Esophagus muscularis mucosa (tissue), 4 donors: ENCODE data around the gene NTM. TPM values are rescaled to one million over a fixed set of nuclear protein-coding genes. Genes with fewer than 3 reads are reported as not detected.
A peak's percentile ranks its signal among the peaks of the same experiment; 100 is the strongest.

Source experiments
- DNase-seq: peaks from one replicate; pipeline ENCODE4 v3.0.0-alpha.2; 2017; ENCODE audit errors: extremely low spot score
- H3K27ac ChIP-seq, 4 donors: fragments of 200-600 bp; sonication (generic); replicated peaks in 1 of 4; 1 replicate in 3 of 4; 2 replicates in 1 of 4; pipeline ENCODE4 v1.5.1; 2016 to 2019; ENCODE audit warnings: mild to moderate bottlenecking in 1 of 4
- H3K27me3 ChIP-seq, 4 donors: fragments of 200-600 bp; sonication (generic); one replicate each; pipeline versions ENCODE4 v1.5.1 to v1.6.0; 2016 to 2019
- H3K36me3 ChIP-seq, 4 donors: fragments of 200-600 bp; sonication (generic); one replicate each; pipeline ENCODE4 v1.5.1; 2016 to 2019
- H3K4me1 ChIP-seq, 4 donors: fragments of 200-600 bp; sonication (generic); one replicate each; pipeline ENCODE4 v1.5.1; 2016 to 2019
- H3K4me3 ChIP-seq, 4 donors: fragments of 200-600 bp; sonication (generic); 1 replicate in 2 of 4; 2 replicates in 2 of 4; pipeline ENCODE4 v1.5.1; 2016 to 2019; ENCODE audit warnings: mild to moderate bottlenecking in 4 of 4, moderate library complexity in 1 of 4
- H3K9me3 ChIP-seq, 4 donors: fragments of 200-600 bp; sonication (generic); 1 replicate in 3 of 4; 2 replicates in 1 of 4; pipeline ENCODE4 v1.5.1; 2016 to 2019
- CTCF ChIP-seq, 3 experiments: fragments of 200-600 bp in 2 of 3; fragments of 450-650 bp in 1 of 3; sonication (generic) in 2 of 3; IDR thresholded peaks; one replicate each; pipeline ENCODE4 v1.5.1; 2017 to 2019; ENCODE audit warnings: antibody characterized with exemption in 3 of 3, mild to moderate bottlenecking in 2 of 3, moderate library complexity in 1 of 3
- EP300 ChIP-seq: sonication (generic); formaldehyde crosslinking; IDR thresholded peaks from one replicate; pipeline ENCODE4 v1.6.1; 2017; ENCODE audit warnings: antibody characterized with exemption
- POLR2A ChIP-seq: fragments of 450-650 bp; IDR thresholded peaks from one replicate; pipeline ENCODE4 v1.6.1; 2017; ENCODE audit warnings: antibody characterized with exemption, moderate library complexity, mild to moderate bottlenecking, low read depth
- POLR2AphosphoS5 ChIP-seq, 2 donors: sonication (generic); formaldehyde crosslinking; IDR thresholded peaks; one replicate each; pipeline ENCODE4 v1.6.1; 2017; ENCODE audit warnings: antibody characterized with exemption in 2 of 2
- WGBS: methylation state at CpG from one replicate; pipeline ENCODE4 v1.1.5; 2018; 5-methylcytosine and 5-hydroxymethylcytosine counted together
- intact Hi-C: fragments of 100-400 bp; cut with DNase I; formaldehyde crosslinking; loops from one replicate; pipeline ENCODE4 v1.15.1; 2023
- total RNA-seq, 4 donors: library from RNA; depleted of rRNA; stranded (reverse); fragments of >200 nt; gene quantifications; one replicate each; pipeline versions ENCODE4 v1.1.0 to v1.2.1, GENCODE V29; 2016

The NTM gene
- total RNA-seq, 4 donors from 2014 or later: 5.6 to 25.3 (median 8.3) TPM

GRCh38 chr11:132336781-132337535 lies 966.5 kb downstream of the NTM start:
- Histone ChIP-seq H3K4me3 (no peak overlapping the region), H3K9me3 (no peaks in the 10 kb centered on the region), H3K36me3 (no peaks in the 10 kb centered on the region), H3K4me1 (peaks cover 0 to 4% (median 0%) of the 10 kb centered on the region in 4 donors), H3K27ac (no peak overlapping the region), H3K27me3 (peaks cover 0 to 12% (median 0%) of the 10 kb centered on the region in 4 donors)
- no peak for DNase-seq
- TF ChIP-seq POLR2AphosphoS5 (IDR thresholded peaks at IDR 0.05): no peak
- TF ChIP-seq POLR2A: no peak
- no peak for TF ChIP-seq EP300
- 93% methylated on average over 12 of the region's 12 CpGs for WGBS
- intact Hi-C loops: no loop called here

DNA sequence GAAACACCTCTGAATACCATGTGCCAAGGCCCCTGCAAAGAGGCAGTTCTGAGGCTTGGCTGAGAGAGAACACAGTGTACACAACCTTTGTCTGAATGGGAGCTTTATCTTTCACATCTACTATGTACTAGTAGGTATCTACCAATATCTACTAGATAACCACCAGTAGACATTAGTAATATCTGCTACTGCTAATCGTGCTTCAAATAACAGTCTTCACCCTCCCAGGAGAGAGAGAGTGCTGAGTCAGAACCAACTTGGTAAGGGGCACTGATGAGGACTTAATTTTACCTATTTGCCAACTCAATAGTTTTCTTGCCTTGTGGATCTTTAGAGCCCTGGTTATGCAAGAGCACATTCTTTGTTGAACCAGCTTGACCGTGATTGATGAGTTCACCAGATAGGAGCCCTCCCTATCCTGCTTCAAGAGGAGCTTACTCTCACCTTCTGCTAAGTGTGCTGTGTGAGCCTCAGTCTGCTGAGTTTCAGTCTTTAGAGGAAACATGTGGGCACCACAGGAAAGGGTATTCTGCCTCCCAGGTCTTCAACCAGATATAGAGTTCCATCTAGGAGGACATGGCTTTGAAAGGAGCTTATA lies 967.5 kb downstream of the NTM start:
- intact Hi-C loops: no loop called here
- 81% methylated on average over 2 of the region's 2 CpGs for WGBS
- TF ChIP-seq EP300 (no peak), POLR2AphosphoS5 (IDR thresholded peaks at IDR 0.05) (no peak), CTCF (IDR thresholded peaks at IDR 0.05) (no peak), POLR2A (no peak)

DNA sequence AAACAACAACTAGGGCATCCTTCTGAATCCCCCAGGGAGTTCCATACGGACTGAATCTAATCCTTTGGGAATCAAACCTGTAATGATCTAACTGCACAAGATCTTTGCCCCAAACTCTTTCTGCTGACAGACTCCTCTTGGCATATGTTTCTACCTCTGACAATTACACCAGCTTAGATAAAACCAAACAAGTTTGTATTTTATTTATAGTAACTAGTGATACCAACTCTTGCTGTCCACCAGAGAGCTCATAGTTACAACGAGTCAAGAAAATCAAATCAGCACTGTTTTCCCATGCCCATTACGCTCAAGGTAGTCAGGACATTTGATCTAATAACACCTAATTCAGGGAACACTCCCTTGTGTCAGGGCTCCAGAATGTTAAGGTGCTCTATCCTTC lies 972.0 kb downstream of the NTM start:
- H3K4me1 ChIP-seq: peaks cover 0 to 4% (median 0%) of the 10 kb centered on the region in 4 donors
- H3K36me3 ChIP-seq: no peaks in the 10 kb centered on the region
- intact Hi-C loops: no loop called here
- H3K4me3 ChIP-seq: no peak overlapping the region
- no peaks in the 10 kb centered on the region for H3K9me3 ChIP-seq
- H3K27ac ChIP-seq: no peak overlapping the region
- H3K27me3 ChIP-seq: peaks cover 0 to 26% (median 0%) of the 10 kb centered on the region in 4 donors
- no peak for DNase-seq
- TF ChIP-seq CTCF (IDR thresholded peaks at IDR 0.05) (no peak), POLR2A (no peak), POLR2AphosphoS5 (IDR thresholded peaks at IDR 0.05) (no peak)
- 54% methylated on average over 3 of the region's 3 CpGs for WGBS

More for the DNA sequence above, 967.5 kb downstream of the NTM start:
- Histone ChIP-seq H3K27me3 (peaks cover 0 to 16% (median 0%) of the 10 kb centered on the region in 4 donors), H3K9me3 (no peaks in the 10 kb centered on the region), H3K36me3 (no peaks in the 10 kb centered on the region), H3K4me3 (no peak overlapping the region), H3K27ac (no peak overlapping the region), H3K4me1 (peaks cover 0 to 4% (median 0%) of the 10 kb centered on the region in 4 donors)
- no peak for DNase-seq

GRCh38 chr11:132343445-132344175 lies 973.2 kb downstream of the NTM start:
- Histone ChIP-seq H3K27ac (no peak overlapping the region), H3K36me3 (no peaks in the 10 kb centered on the region), H3K4me3 (no peak overlapping the region), H3K4me1 (peaks cover 0 to 4% (median 0%) of the 10 kb centered on the region in 4 donors), H3K27me3 (peaks cover 0 to 26% (median 0%) of the 10 kb centered on the region in 4 donors), H3K9me3 (no peaks in the 10 kb centered on the region)
- WGBS: 42% methylated on average over 5 of the region's 5 CpGs
- intact Hi-C loops: no loop called here
- no peak for DNase-seq
- no peak for TF ChIP-seq POLR2AphosphoS5 (IDR thresholded peaks at IDR 0.05)
- no peak for TF ChIP-seq CTCF (IDR thresholded peaks at IDR 0.05)
- no peak for TF ChIP-seq EP300
- no peak for TF ChIP-seq POLR2A

GRCh38 chr11:132346558-132347148 lies 976.2 kb downstream of the NTM start:
- Histone ChIP-seq H3K27ac (no peak overlapping the region), H3K9me3 (no peaks in the 10 kb centered on the region), H3K4me1 (peaks cover 0 to 9% (median 0%) of the 10 kb centered on the region in 4 donors), H3K4me3 (no peak overlapping the region), H3K27me3 (peaks cover 0 to 15% (median 0%) of the 10 kb centered on the region in 4 donors), H3K36me3 (no peaks in the 10 kb centered on the region)
- WGBS: 73% methylated on average over 6 of the region's 6 CpGs
- DNase-seq: peak; percentile 68
- TF ChIP-seq CTCF (IDR thresholded peaks at IDR 0.05): no peak
- no peak for TF ChIP-seq POLR2AphosphoS5 (IDR thresholded peaks at IDR 0.05)
- no peak for TF ChIP-seq EP300
- TF ChIP-seq POLR2A: no peak
- intact Hi-C loops: no loop called here
